ENCODE results near the gene REXO4. TPM values are rescaled to one million over a fixed set of nuclear protein-coding genes. Genes with fewer than 3 reads are reported as not detected.

The REXO4 gene
- total and polyA plus RNA-seq, 2 of the 4 experiments (the other 2 are of a cell fraction) = 16.1 to 21.8 TPM

DNA sequence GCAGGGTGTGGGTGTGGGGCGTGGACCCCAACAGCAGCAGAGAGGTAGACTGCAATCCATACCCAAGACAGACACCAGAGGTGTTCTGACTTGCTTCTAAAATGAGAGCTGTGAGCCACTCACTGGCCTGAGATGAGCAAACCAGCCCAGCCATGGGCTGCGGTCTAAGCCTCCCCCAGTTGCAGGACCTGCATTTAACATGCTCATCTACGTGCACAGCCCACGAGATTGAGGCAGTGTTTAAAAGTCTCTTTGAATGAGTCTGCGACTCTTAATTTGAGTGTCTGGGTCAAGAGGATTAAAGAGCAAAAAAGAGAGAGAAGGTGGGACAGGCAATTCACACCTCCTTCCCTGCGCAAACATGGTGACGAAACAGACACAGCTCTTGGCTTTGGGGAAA, 47.9 kb downstream of the REXO4 start:
- Histone ChIP-seq H3K23ac (ENCODE audit: low read depth, low read length) (no peak overlapping the region), H3K18ac (ENCODE audit: low read depth, low read length) (no peak overlapping the region), H4K5ac (ENCODE audit: low read depth, low read length) (no peak overlapping the region), H3K4me2 (ENCODE audit: low read depth, low read length) (no peak overlapping the region), H3K4me1 (ENCODE audit: control insufficient read depth, insufficient read depth, low read length) (peaks cover 12% of the 10 kb centered on the region), H3K56ac (ENCODE audit: extremely low read depth, insufficient read depth, low read length) (no peak overlapping the region), H3K9me3 (ENCODE audit: control insufficient read depth, insufficient read depth, low read length) (no peaks in the 10 kb centered on the region), H3K4ac (ENCODE audit: low read depth, low read length) (no peak overlapping the region), H2BK120ac (ENCODE audit: low read depth, low read length) (no peak overlapping the region), H4K91ac (ENCODE audit: insufficient read depth, low read depth, low read length) (no peak overlapping the region), H3K4me3 (ENCODE audit: insufficient read depth, low read depth, low read length) (no peak overlapping the region), H3K27me3 (ENCODE audit: control insufficient read depth, insufficient read depth, low read length) (no peaks in the 10 kb centered on the region), H2BK5ac (ENCODE audit: low read depth, low read length, poor library complexity, severe bottlenecking) (no peak overlapping the region), H3K9ac (ENCODE audit: low read depth, low read length) (no peak overlapping the region), H3K79me1 (ENCODE audit: low read depth in 1 of 2, low read length in 2 of 2) (peaks cover 20 to 65% of the 10 kb centered on the region in 2 experiments), H4K8ac (ENCODE audit: low read depth in 2 of 2, low read length in 2 of 2) (no peak overlapping the region), H2AK9ac (replicated peaks; ENCODE audit: low read depth, low read length, poor library complexity) (no peak overlapping the region), H4K20me1 (ENCODE audit: insufficient read depth, low read length) (peaks cover 99% of the 10 kb centered on the region), H2AK5ac (ENCODE audit: low read depth, low read length) (no peak overlapping the region), H3K36me3 (ENCODE audit: control insufficient read depth, insufficient read depth, low read length) (peaks cover 73% of the 10 kb centered on the region), H3K9me1 (ENCODE audit: insufficient read depth, low read length) (peaks cover 32% of the 10 kb centered on the region), H3K27ac (ENCODE audit: insufficient read depth, low read length) (no peak overlapping the region), H2BK20ac (ENCODE audit: low read depth, low read length) (no peak overlapping the region), H2AFZ (replicated peaks; ENCODE audit: low read length, poor library complexity) (no peak overlapping the region), H3K14ac (replicated peaks; ENCODE audit: low read depth, low read length) (no peak overlapping the region), H2BK15ac (ENCODE audit: low read depth, low read length) (no peak overlapping the region)
- DNase-seq (no peak), ATAC-seq (ENCODE audit: low read depth) (no peak)
- intact Hi-C loops (cut with micrococcal nuclease) = no loop called here
- POLR2A ChIA-PET (ENCODE audit: unreplicated experiment) = no interaction called here
- CTCF ChIA-PET = no interaction called here
- TF ChIP-seq RCOR1 (IDR thresholded peaks at IDR 0.05; ENCODE audit: insufficient replicate concordance, low read length) (no peak), MXI1 (IDR thresholded peaks at IDR 0.05; ENCODE audit: borderline replicate concordance, low read depth, low read length) (no peak), CHD1 (IDR thresholded peaks at IDR 0.05; ENCODE audit: low read depth, low read length) (no peak), SMC3 (IDR thresholded peaks at IDR 0.05; ENCODE audit: low read depth, low read length) (no peak), FOS (IDR thresholded peaks at IDR 0.05; ENCODE audit: low read depth, low read length) (no peak), CEBPB (IDR thresholded peaks at IDR 0.05; ENCODE audit: low read depth, low read length) (no peak), POLR2A (IDR thresholded peaks at IDR 0.05; ENCODE audit: low read depth, low read length) (no peak), MAFK (IDR thresholded peaks at IDR 0.05; ENCODE audit: low read depth, low read length) (no peak), BHLHE40 (IDR thresholded peaks at IDR 0.05; ENCODE audit: low read depth, low read length) (no peak), MAZ (IDR thresholded peaks at IDR 0.05; ENCODE audit: borderline replicate concordance, low read depth, low read length) (no peak), NFE2L2 (IDR thresholded peaks at IDR 0.05; ENCODE audit: low read depth, low read length) (no peak), RAD21 (IDR thresholded peaks at IDR 0.05; ENCODE audit: low read length) (no peak)
- TF ChIP-seq, protein P1, sequence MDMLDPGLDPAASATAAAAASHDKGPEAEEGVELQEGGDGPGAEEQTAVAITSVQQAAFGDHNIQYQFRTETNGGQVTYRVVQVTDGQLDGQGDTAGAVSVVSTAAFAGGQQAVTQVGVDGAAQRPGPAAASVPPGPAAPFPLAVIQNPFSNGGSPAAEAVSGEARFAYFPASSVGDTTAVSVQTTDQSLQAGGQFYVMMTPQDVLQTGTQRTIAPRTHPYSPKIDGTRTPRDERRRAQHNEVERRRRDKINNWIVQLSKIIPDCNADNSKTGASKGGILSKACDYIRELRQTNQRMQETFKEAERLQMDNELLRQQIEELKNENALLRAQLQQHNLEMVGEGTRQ (IDR thresholded peaks at IDR 0.05; ENCODE audit: low read depth, low read length) = no peak
- TF ChIP-seq, protein P2, sequence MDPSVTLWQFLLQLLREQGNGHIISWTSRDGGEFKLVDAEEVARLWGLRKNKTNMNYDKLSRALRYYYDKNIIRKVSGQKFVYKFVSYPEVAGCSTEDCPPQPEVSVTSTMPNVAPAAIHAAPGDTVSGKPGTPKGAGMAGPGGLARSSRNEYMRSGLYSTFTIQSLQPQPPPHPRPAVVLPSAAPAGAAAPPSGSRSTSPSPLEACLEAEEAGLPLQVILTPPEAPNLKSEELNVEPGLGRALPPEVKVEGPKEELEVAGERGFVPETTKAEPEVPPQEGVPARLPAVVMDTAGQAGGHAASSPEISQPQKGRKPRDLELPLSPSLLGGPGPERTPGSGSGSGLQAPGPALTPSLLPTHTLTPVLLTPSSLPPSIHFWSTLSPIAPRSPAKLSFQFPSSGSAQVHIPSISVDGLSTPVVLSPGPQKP (IDR thresholded peaks at IDR 0.05; ENCODE audit: borderline replicate concordance, low read depth, low read length) = no peak
- TF ChIP-seq, protein P3, sequence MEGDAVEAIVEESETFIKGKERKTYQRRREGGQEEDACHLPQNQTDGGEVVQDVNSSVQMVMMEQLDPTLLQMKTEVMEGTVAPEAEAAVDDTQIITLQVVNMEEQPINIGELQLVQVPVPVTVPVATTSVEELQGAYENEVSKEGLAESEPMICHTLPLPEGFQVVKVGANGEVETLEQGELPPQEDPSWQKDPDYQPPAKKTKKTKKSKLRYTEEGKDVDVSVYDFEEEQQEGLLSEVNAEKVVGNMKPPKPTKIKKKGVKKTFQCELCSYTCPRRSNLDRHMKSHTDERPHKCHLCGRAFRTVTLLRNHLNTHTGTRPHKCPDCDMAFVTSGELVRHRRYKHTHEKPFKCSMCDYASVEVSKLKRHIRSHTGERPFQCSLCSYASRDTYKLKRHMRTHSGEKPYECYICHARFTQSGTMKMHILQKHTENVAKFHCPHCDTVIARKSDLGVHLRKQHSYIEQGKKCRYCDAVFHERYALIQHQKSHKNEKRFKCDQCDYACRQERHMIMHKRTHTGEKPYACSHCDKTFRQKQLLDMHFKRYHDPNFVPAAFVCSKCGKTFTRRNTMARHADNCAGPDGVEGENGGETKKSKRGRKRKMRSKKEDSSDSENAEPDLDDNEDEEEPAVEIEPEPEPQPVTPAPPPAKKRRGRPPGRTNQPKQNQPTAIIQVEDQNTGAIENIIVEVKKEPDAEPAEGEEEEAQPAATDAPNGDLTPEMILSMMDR (conservative IDR thresholded peaks at IDR 0.05; ENCODE audit: low read depth, low read length) = no peak
- no TSS peak for BruUV-seq (replicated peaks)
- 83% methylated on average over 4 of the region's 7 CpGs; no CpG with 5 or more reads in 1 of the 2 experiments for WGBS, 2 experiments (ENCODE audit: extremely low coverage in 2 of 2, insufficient read length in 1 of 2)
- dilution Hi-C loops (cut with HindIII; ENCODE audit: low sequenced_read_pairs, unreplicated experiment) = no loop called here
- in situ Hi-C loops (cut with MboI; ENCODE audit: low sequenced_read_pairs) = no loop called here
